HG02885 (cell line): ENCODE data around the gene RASSF8.

Source experiments
- ATAC-seq: cut with Tn5 transposase; IDR thresholded peaks from one replicate; pipeline ENCODE4 v1.9.1; 2021; ENCODE audit warnings: mild to moderate bottlenecking; ENCODE audit not compliant: unreplicated experiment, poor library complexity

Gene RASSF8

DNA sequence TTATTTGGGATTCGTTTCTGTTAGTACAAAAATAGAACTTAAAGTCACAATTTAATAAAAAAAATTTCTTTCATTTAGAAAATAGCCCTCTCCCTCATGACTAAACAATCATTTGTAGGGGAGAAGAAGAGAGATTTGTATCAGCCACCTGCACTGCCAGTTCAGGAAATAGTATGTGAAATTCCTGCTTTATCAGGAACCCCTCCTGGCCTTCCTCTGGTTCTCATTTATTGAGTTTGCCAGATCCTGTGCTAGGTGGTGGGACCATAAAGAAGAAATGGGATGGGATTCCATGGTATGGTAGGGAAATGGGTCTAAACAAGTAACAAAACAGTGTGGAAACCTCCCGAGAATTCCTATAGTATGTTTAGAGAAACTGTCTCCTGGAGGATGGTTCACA, 30.0 kb downstream of the RASSF8 start:
- ATAC-seq, result no peak

DNA sequence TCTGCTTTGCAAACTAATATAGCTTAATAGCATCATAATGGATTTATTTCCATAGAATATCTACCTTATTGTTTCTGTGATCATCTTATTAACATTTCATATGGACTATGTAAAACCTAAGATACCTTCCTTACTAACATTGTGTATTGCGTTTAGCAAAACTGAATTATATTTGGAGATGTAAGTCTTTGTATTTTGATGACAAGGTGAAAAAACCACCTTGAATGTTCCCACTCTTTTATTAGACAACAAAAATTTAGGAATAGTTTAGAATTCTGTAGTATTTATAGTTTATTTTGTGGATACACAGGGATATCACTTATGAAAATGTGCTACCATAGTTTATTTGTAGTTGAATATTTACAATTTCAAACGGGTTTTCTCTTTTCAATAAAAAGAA, 32.0 kb downstream of the RASSF8 start:
- no peak for ATAC-seq

- ATAC-seq, result no peak
These were observed 33.7 kb downstream of the RASSF8 start for GRCh38 chr12:25992026-25992782.

GRCh38 chr12:25993901-25994651, 35.6 kb downstream of the RASSF8 start:
- ATAC-seq, result no peak

- ATAC-seq, result no peak
These were observed 36.6 kb downstream of the RASSF8 start for GRCh38 chr12:25994901-25995625.

DNA sequence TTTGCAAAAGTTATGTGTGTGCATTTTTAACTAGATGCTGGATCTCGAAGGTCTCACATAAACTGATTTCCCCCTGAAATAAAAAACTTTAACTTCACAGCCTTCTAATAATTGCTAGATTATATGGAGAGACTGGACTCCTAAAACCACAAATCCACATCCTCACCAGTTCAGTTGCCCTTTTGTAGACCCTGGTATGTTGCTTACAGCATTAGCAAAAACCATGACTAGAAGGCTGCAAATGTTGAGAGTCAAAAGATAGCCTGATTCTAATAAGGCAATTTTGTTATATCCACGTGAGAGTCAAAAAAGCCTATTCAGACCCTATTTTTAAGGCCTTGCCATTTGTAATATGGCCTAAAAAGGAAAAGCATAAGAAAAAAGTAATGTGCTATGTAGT, 37.4 kb downstream of the RASSF8 start:
- ATAC-seq, result no peak

- no peak for ATAC-seq
These were observed 38.2 kb downstream of the RASSF8 start for GRCh38 chr12:25996677-25997076.

DNA sequence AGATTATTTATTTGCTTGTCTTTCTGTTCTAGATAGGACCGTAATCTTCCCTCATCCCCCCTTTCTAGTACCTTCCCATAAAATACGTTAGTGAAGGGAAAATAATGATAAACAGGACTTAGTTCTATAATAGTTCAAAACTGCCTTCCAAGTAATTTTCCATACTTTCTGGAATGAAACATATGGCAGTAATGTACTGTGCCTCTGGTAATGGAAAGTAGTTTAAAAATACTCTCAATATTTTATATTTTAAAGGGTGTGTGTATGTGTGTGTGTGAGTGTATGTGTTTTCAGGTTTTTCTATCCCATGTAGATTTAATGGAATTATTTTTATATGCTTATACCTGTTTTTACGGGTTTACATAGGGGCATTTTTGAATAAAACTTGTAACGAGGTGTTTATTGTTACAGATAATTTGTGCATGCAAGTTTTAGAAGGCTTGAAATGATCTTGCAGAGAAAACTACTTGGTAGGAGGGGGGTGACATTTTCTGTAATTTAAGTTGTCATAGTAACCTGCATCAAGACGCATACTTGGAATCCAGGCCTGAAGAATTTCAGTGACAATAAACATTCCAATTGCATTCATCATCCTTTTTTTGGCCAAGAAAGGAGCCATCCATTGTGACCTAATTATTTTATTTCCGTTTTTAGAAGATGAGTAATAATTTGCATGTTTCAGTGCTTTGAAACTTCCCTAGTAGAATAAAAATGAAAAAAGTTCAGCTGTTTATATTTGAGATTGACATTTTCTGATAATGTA, 38.9 kb downstream of the RASSF8 start:
- ATAC-seq, result no peak

GRCh38 chr12:26000898-26001297, 42.4 kb downstream of the RASSF8 start:
- ATAC-seq, result no peak

- ATAC-seq, result no peak
These were observed 43.0 kb downstream of the RASSF8 start for GRCh38 chr12:26001530-26001929.

DNA sequence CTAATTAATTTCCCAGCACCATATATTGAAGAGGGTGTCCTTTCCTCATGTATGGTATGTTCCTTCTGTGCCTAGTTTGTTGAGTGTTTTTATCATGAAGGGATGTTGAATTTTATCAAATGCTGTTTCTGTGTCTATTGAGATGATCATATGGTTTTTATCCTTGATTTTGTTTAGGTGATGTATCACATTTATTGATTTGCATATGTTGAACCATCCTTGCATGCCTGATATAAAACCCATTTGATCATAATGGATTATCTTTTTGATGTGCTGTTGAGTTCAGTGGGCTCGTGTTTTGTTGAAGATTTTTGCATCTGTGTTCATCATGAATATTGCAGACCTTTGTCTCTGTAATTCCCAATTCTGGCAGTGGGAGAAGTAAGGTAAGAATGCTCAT, 44.6 kb downstream of the RASSF8 start:
- no peak for ATAC-seq

DNA sequence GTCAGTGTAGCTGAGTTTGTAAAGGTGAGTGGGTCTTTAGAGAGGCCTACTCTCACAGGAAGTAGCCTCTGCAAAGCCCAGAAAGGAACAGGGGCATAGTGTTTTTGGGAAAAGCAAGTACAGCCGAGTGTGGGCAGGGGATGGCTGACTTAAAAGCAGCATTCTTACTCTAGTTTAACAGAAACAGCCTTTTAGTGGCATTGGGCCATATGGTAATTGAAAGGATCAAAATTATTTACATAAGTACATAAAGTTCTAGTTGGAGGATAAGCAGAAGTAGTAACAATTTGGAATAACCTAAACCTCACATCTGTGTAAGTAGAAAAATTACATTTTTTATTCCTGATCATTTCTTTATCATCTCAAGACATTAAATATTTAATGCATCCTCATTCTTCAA, 49.1 kb downstream of the RASSF8 start:
- ATAC-seq, result no peak

DNA sequence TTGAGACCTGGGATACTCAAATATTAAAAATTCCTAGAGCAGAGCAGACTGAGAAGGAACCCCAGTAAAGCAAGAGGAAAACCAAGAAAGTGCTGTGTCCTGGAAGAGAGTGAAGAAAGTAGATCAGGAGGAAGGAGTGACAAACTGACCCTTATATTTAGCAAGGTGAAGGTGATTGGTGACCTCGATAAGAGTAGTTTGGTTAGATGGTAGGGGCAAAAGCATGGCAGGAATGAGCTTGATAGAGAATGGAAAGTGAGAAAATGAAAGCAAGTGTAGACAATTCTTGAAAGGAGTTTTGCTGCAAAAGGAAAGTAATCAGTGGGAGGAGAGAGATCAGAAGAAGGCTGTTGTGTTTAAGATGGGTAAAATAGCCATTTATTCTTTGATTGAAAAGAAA, 51.1 kb downstream of the RASSF8 start:
- no peak for ATAC-seq

DNA sequence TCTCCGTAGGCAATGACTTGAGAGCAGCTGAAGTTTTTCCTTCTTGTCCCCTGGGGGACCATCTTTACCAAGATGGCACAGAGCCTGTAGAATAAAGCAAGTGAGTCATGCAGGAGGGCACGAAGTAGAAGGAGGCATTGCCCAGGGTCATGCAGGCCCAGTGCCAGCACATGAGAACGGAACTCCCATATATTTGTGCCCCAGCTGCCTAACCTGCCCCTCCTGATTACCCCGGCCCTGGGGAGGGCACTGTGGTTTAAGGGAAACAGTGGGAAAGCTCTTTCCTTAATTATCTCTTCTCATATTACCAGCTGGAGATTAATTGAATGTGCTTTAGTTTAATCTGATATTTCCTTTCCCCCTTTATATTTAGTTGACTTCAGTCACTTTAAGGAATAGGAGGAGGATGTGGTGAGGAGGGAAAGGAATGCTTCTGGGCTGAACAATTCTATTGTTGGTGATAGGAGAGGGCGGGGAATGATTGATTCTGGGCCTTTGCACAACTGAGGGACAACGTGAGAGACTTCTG, 51.9 kb downstream of the RASSF8 start:
- no peak for ATAC-seq

DNA sequence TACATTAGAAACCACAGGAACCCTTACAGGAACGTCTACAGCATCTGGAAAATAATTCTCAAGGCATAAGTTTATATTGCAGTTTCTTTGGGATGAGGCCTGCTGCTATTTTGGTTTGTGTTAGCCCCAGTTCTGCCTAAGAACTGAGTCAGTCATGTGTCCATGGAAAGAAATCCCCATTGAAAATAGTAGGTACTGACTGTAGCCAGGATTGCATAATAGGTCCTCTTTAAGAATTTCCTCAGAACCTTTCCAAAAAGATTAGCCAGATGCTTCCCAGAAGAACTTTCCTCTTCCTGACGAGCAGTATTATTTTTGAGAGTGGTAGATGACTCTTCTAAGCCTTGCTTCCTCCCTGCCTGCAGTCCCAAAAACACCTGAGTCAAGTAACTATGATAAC, 52.6 kb downstream of the RASSF8 start:
- ATAC-seq, result no peak

DNA sequence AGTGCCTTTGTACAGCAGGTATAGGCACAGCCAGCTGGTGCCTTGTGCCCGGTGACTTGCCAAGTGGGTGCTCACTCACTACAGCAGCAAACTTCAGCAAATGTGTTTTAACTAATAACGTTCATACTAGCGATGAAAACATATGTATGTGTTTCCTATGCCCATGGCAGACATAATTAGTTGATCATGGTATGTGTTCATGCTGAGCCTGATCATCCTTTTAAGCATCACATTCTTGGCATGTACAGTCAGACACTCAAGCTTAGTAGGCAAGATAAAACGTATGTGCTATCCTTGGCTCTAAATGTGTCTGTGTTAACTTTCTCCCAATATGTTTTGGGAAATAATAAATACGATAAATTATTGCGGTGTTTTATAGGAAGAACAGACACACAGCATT, 55.6 kb downstream of the RASSF8 start:
- no peak for ATAC-seq

DNA sequence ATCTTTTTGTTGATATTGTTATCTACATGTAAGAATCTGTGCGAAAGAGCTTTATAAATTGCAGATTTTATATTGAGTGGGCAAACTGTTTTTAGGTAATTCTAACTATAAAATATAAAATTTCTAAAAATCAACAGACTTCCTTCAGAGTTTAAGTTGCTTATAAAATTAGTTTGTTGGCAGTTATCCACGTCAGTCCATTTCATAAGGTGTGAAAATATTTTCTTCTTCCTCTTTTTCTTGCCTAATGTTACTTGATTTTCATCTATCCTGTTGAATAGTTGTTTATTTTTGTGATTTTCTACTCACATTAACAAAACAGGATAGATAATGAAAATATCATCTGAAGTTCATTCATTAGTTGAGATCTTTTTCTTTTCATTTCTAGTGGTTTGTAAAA, 58.0 kb downstream of the RASSF8 start:
- no peak for ATAC-seq

- no peak for ATAC-seq
These were observed 59.2 kb downstream of the RASSF8 start for GRCh38 chr12:26017484-26018211.

GRCh38 chr12:26018926-26019325, 60.4 kb downstream of the RASSF8 start:
- ATAC-seq, result no peak

GRCh38 chr12:26021534-26021933, 63.1 kb downstream of the RASSF8 start:
- no peak for ATAC-seq
